Measurements from ENCODE around the gene ADAMTS18. TPM values are rescaled to one million over a fixed set of nuclear protein-coding genes. Genes with fewer than 3 reads are reported as not detected.

The ADAMTS18 gene
- total and polyA plus RNA-seq, 2 of the 8 experiments (the other 6 are each of a cell fraction or from before 2014, with no cell fraction given): 0.05 to 0.19 TPM

GRCh38 chr16:77470851-77471250, 36.0 kb upstream of the ADAMTS18 start (continued):
- TF ChIP-seq, protein P1, sequence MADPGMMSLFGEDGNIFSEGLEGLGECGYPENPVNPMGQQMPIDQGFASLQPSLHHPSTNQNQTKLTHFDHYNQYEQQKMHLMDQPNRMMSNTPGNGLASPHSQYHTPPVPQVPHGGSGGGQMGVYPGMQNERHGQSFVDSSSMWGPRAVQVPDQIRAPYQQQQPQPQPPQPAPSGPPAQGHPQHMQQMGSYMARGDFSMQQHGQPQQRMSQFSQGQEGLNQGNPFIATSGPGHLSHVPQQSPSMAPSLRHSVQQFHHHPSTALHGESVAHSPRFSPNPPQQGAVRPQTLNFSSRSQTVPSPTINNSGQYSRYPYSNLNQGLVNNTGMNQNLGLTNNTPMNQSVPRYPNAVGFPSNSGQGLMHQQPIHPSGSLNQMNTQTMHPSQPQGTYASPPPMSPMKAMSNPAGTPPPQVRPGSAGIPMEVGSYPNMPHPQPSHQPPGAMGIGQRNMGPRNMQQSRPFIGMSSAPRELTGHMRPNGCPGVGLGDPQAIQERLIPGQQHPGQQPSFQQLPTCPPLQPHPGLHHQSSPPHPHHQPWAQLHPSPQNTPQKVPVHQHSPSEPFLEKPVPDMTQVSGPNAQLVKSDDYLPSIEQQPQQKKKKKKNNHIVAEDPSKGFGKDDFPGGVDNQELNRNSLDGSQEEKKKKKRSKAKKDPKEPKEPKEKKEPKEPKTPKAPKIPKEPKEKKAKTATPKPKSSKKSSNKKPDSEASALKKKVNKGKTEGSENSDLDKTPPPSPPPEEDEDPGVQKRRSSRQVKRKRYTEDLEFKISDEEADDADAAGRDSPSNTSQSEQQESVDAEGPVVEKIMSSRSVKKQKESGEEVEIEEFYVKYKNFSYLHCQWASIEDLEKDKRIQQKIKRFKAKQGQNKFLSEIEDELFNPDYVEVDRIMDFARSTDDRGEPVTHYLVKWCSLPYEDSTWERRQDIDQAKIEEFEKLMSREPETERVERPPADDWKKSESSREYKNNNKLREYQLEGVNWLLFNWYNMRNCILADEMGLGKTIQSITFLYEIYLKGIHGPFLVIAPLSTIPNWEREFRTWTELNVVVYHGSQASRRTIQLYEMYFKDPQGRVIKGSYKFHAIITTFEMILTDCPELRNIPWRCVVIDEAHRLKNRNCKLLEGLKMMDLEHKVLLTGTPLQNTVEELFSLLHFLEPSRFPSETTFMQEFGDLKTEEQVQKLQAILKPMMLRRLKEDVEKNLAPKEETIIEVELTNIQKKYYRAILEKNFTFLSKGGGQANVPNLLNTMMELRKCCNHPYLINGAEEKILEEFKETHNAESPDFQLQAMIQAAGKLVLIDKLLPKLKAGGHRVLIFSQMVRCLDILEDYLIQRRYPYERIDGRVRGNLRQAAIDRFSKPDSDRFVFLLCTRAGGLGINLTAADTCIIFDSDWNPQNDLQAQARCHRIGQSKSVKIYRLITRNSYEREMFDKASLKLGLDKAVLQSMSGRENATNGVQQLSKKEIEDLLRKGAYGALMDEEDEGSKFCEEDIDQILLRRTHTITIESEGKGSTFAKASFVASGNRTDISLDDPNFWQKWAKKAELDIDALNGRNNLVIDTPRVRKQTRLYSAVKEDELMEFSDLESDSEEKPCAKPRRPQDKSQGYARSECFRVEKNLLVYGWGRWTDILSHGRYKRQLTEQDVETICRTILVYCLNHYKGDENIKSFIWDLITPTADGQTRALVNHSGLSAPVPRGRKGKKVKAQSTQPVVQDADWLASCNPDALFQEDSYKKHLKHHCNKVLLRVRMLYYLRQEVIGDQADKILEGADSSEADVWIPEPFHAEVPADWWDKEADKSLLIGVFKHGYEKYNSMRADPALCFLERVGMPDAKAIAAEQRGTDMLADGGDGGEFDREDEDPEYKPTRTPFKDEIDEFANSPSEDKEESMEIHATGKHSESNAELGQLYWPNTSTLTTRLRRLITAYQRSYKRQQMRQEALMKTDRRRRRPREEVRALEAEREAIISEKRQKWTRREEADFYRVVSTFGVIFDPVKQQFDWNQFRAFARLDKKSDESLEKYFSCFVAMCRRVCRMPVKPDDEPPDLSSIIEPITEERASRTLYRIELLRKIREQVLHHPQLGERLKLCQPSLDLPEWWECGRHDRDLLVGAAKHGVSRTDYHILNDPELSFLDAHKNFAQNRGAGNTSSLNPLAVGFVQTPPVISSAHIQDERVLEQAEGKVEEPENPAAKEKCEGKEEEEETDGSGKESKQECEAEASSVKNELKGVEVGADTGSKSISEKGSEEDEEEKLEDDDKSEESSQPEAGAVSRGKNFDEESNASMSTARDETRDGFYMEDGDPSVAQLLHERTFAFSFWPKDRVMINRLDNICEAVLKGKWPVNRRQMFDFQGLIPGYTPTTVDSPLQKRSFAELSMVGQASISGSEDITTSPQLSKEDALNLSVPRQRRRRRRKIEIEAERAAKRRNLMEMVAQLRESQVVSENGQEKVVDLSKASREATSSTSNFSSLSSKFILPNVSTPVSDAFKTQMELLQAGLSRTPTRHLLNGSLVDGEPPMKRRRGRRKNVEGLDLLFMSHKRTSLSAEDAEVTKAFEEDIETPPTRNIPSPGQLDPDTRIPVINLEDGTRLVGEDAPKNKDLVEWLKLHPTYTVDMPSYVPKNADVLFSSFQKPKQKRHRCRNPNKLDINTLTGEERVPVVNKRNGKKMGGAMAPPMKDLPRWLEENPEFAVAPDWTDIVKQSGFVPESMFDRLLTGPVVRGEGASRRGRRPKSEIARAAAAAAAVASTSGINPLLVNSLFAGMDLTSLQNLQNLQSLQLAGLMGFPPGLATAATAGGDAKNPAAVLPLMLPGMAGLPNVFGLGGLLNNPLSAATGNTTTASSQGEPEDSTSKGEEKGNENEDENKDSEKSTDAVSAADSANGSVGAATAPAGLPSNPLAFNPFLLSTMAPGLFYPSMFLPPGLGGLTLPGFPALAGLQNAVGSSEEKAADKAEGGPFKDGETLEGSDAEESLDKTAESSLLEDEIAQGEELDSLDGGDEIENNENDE (IDR thresholded peaks at IDR 0.05; ENCODE audit: insufficient replicate concordance, low read length): no peak
- TF ChIP-seq SP1 (IDR thresholded peaks at IDR 0.05; ENCODE audit: low read depth, low read length): no peak

All from H1 (cell line).